COLO668 (cell line): ENCODE measurements around the gene SLC25A26.

Experiments used
- DNase-seq: peaks from one replicate; lab custom pipeline; 2025; ENCODE audit not compliant: unreplicated experiment; lab: John Stamatoyannopoulos, UW

The SLC25A26 gene

DNA sequence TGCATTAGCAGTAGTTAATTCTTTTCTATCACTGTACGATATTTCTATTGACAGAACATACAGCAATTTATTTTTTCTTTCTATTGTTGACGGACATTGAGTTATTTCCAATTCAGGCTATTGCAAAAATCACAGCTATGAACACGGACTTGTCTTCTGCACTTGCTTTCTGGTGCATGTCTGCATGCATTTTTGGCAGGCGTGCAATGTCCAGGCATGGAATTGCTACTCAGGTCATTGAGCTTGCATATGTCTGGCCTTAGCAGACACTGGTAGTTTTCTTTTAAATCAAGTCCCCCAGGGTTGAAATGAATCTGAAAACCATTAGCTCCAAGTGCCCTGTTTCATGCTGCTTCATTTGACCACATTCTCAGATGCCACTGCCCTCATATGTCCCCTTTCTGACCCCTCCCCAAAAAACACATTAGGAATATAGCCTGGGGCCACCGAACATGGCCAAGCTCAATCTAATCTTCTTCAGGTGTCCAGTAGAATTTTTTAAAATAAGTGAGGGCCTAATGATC lies 207.2 kb downstream of the SLC25A26 start:
- no peak for DNase-seq
